Endodermal cell (in vitro differentiated cells): ENCODE results near the gene POLR3E. TPM values are rescaled to one million over a fixed set of nuclear protein-coding genes. Genes with fewer than 3 reads are reported as not detected.
A peak's percentile ranks its signal among the peaks of the same experiment; 100 is the strongest.

Experiments
- DNase-seq: peaks from one replicate; pipeline ENCODE4 v3.0.0-alpha.2; 2017
- H3K27ac ChIP-seq: 2 replicates; pipeline ENCODE4 v1.5.1; 2013; ENCODE audit warnings: mild to moderate bottlenecking, low read depth, low read length, moderate library complexity
- H3K27me3 ChIP-seq: 2 replicates; pipeline ENCODE4 v1.6.1; 2013; ENCODE audit warnings: mild to moderate bottlenecking, low read length, moderate library complexity; ENCODE audit not compliant: insufficient read depth, control insufficient read depth, poor library complexity, severe bottlenecking
- H3K36me3 ChIP-seq: 2 replicates; pipeline ENCODE4 v1.7.0; 2013; ENCODE audit warnings: mild to moderate bottlenecking, low read length, moderate library complexity; ENCODE audit not compliant: control insufficient read depth, insufficient read depth
- H3K4me1 ChIP-seq: one replicate; pipeline ENCODE4 v1.7.0; 2013; ENCODE audit warnings: low read length; ENCODE audit not compliant: control insufficient read depth, insufficient read depth
- H3K4me3 ChIP-seq: 2 replicates; pipeline ENCODE4 v1.5.1; 2013; ENCODE audit warnings: mild to moderate bottlenecking, low read length, moderate library complexity
- H3K9ac ChIP-seq: 2 replicates; pipeline ENCODE4 v1.6.1; 2013; ENCODE audit warnings: mild to moderate bottlenecking, low read length, moderate library complexity; ENCODE audit not compliant: poor library complexity, severe bottlenecking; ENCODE audit errors: extremely low read depth
- H3K9me3 ChIP-seq: 2 replicates; pipeline ENCODE4 v1.6.1; 2013; ENCODE audit warnings: mild to moderate bottlenecking, low read length, moderate library complexity; ENCODE audit not compliant: control insufficient read depth
- H3K27ac Mint-ChIP-seq: 2 replicates; pipeline ENCODE4 v1.8.0; 2020; ENCODE audit warnings: mixed read lengths
- H3K27me3 Mint-ChIP-seq: 2 replicates; pipeline ENCODE4 v1.8.0; 2021; ENCODE audit warnings: mild to moderate bottlenecking, mixed read lengths; ENCODE audit not compliant: insufficient read depth
- H3K36me3 Mint-ChIP-seq: 2 replicates; pipeline ENCODE4 v1.8.0; 2020; ENCODE audit warnings: low read depth, mixed read lengths
- H3K4me1 Mint-ChIP-seq: 2 replicates; pipeline ENCODE4 v1.8.0; 2020; ENCODE audit warnings: mixed read lengths
- H3K4me3 Mint-ChIP-seq: 2 replicates; pipeline ENCODE4 v1.8.0; 2020; ENCODE audit warnings: mild to moderate bottlenecking, moderate library complexity, mixed read lengths
- H3K9me3 Mint-ChIP-seq: 2 replicates; pipeline ENCODE4 v1.8.0; 2020; ENCODE audit warnings: mild to moderate bottlenecking, mixed read lengths
- CTCF ChIP-seq: fragments of 200-600 bp; sonication (generic); conservative IDR thresholded peaks from 2 replicates; pipeline ENCODE4 v1.5.0; 2021; ENCODE audit warnings: antibody characterized with exemption, mild to moderate bottlenecking
- WGBS, 2 experiments: methylation state at CpG; one replicate each; pipeline versions ENCODE4 v1.1.5 to v1.1.7; 2013; ENCODE audit warnings: missing lambda C conversion rate in 2 of 2, mixed read lengths in 1 of 2; ENCODE audit not compliant: insufficient coverage in 1 of 2, insufficient read length in 1 of 2; 5-methylcytosine and 5-hydroxymethylcytosine counted together
- total RNA-seq, 2 donors: library from RNA; stranded (reverse); fragmentation: NEBNext Ultra II Directional in 1 of 2; extraction: Animal tissue kit (Norgen Biotek cat#: 25700) in 1 of 2; gene quantifications; 2 replicates in 1 of 2; 3 replicates in 1 of 2; pipeline ENCODE4 v1.2.1, GENCODE V29; 2021

The POLR3E gene
- total RNA-seq, 2 donors from 2014 or later, result 73.1 to 73.6 TPM

- H3K27ac ChIP-seq, result no peak overlapping the region
These were observed 21.6 kb downstream of the POLR3E start for GRCh38 chr16:22318690-22319358.

GRCh38 chr16:22320572-22321339 lies 23.5 kb downstream of the POLR3E start:
- WGBS, 2 experiments, result 70 to 81% methylated on average over 4 to 13 of the region's 13 CpGs
- H3K4me3 Mint-ChIP-seq, result no peak overlapping the region
- H3K36me3 Mint-ChIP-seq, result peaks cover 59% of the 10 kb centered on the region
- Histone ChIP-seq H3K27ac (peak overlapping the region; percentile 13), H3K9me3 (no peaks in the 10 kb centered on the region), H3K36me3 (peaks cover 66% of the 10 kb centered on the region), H3K4me3 (no peak overlapping the region), H3K4me1 (no peaks in the 10 kb centered on the region), H3K9ac (no peak overlapping the region), H3K27me3 (no peaks in the 10 kb centered on the region)
- H3K27ac Mint-ChIP-seq, result peak overlapping the region; percentile 25
- H3K4me1 Mint-ChIP-seq, result no peaks in the 10 kb centered on the region
- DNase-seq, result peak; percentile 41
- H3K9me3 Mint-ChIP-seq, result no peaks in the 10 kb centered on the region
- no peaks in the 10 kb centered on the region for H3K27me3 Mint-ChIP-seq
- TF ChIP-seq CTCF, result no peak

More at GRCh38 chr16:22318690-22319358, 21.6 kb downstream of the POLR3E start:
- H3K4me1 Mint-ChIP-seq, result no peaks in the 10 kb centered on the region
- TF ChIP-seq CTCF, result peak; percentile 83
- H3K9me3 Mint-ChIP-seq, result no peaks in the 10 kb centered on the region
- Histone ChIP-seq H3K27me3 (no peaks in the 10 kb centered on the region), H3K4me3 (no peak overlapping the region), H3K4me1 (no peaks in the 10 kb centered on the region), H3K36me3 (peaks cover 76% of the 10 kb centered on the region), H3K9ac (no peak overlapping the region), H3K9me3 (no peaks in the 10 kb centered on the region)
- H3K36me3 Mint-ChIP-seq, result peaks cover 56% of the 10 kb centered on the region
- H3K27me3 Mint-ChIP-seq, result no peaks in the 10 kb centered on the region
- H3K27ac Mint-ChIP-seq, result peak overlapping the region; percentile 64
- 91% methylated on average over 9 to 17 of the region's 18 CpGs for WGBS, 2 experiments
- DNase-seq, result peak; percentile 91
- H3K4me3 Mint-ChIP-seq, result no peak overlapping the region

GRCh38 chr16:22321340-22322001 lies 24.3 kb downstream of the POLR3E start:
- WGBS, 2 experiments, result 61% methylated on average over 13 to 16 of the region's 16 CpGs
- peak; percentile 85 for DNase-seq
- Histone ChIP-seq H3K36me3 (peaks cover 62% of the 10 kb centered on the region), H3K9me3 (no peaks in the 10 kb centered on the region), H3K4me3 (no peak overlapping the region), H3K9ac (peak overlapping the region; percentile 7), H3K27me3 (no peaks in the 10 kb centered on the region), H3K4me1 (no peaks in the 10 kb centered on the region), H3K27ac (no peak overlapping the region)
- peaks cover 58% of the 10 kb centered on the region for H3K36me3 Mint-ChIP-seq
- no peaks in the 10 kb centered on the region for H3K27me3 Mint-ChIP-seq
- no peaks in the 10 kb centered on the region for H3K4me1 Mint-ChIP-seq
- TF ChIP-seq CTCF, result peak; percentile 98
- no peaks in the 10 kb centered on the region for H3K9me3 Mint-ChIP-seq
- no peak overlapping the region for H3K4me3 Mint-ChIP-seq
- H3K27ac Mint-ChIP-seq, result peak overlapping the region; percentile 68
